ENCODE data around the gene OR1E1.

GRCh38 chr17:3418222-3418621 lies 20.0 kb upstream of the OR1E1 start:
- TF ChIP-seq CTCF (IDR thresholded peaks at IDR 0.05) (no peak), EZH2 (IDR thresholded peaks at IDR 0.05) (no peak), EZH2phosphoT487 (IDR thresholded peaks at IDR 0.05) (no peak)
